NCI-H345 (cell line): ENCODE measurements around the gene MYO7B.

Source experiments
- DNase-seq: peaks from one replicate; lab custom pipeline; 2025; lab: John Stamatoyannopoulos, UW

MYO7B gene

GRCh38 chr2:127626175-127626574 is 90.7 kb downstream of the MYO7B start:
- DNase-seq: no peak

- no peak for DNase-seq
Observed at GRCh38 chr2:127626917-127627739, 91.6 kb downstream of the MYO7B start.

DNA sequence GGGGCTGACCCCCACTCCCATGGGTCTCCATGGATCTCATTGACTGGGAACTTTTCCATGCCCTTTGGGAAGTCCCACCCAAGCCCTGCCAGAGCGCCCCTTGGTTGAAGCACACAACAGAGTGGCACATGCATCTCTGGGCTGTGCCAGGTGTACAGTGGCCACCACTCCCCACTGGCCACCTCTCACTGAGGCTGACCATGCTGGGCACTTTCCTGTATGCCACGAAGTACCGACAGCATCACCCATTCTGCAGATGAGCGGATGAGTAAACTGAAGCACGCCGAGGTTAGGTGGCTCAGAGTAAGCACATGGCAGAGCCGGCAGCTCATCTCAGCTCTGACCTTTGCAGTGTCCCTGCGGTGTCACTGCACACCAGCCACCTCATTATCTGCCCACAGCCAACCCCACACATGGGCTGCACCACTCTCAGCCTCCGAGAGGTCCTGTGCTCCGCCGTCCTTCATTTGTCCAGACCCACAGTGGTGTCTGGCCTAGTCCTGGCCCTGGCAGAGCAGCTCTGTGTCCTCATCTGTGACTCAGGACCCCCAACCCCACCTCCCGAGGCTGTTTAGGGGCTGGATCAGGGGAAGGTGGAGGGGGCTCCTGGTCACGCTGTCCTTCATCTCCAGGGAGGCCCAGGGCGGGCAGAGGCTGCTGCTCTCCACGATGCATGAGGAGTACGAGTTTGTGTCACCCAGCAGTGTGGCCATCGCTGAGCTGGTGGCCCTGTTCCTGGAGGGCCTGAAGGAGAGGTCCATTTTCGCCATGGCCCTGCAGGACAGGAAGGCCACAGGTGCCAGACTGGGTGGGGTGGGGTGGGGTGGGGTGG is 92.5 kb downstream of the MYO7B start:
- no peak for DNase-seq

DNA sequence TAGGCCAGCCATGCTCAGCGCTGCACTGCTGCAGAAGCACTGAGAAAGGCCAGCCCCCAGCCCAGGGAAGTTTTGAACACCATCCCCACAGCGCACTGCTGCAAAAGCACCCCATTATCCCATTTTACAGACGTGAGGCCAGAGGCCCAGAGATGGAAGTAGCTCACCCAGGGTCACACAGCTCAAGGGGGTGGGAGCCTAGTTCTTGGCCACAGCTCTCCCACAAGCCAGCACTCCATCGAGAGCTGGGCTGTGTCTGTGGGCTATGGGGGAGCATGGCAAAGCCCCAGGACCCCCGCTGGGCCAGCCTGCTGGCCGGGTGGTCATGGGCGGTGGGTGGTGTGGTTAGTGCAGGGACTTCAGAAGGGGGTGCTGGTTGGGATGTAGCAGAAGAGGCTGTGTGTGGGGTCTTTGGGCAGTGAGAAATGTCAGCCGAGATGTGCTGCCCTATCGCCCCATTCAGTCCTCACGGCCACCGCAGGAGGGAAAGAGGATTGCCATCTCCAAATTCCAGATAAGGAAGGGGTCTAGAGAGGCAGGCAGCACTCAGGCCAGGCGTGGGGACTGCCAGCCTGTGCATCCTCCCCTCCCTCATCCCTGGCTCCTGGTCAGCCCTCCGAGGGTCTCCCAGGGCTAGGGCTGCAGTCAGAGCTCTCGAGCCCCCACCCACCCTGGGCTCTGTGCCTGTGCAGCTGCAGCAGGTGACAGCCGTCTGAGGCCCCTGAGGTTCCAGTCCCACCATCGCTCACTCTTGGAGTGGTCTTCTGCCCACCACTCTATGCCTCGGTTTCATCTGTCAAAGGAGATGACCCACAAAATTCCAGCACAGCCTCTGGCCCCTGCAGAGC is 93.5 kb downstream of the MYO7B start:
- no peak for DNase-seq

DNA sequence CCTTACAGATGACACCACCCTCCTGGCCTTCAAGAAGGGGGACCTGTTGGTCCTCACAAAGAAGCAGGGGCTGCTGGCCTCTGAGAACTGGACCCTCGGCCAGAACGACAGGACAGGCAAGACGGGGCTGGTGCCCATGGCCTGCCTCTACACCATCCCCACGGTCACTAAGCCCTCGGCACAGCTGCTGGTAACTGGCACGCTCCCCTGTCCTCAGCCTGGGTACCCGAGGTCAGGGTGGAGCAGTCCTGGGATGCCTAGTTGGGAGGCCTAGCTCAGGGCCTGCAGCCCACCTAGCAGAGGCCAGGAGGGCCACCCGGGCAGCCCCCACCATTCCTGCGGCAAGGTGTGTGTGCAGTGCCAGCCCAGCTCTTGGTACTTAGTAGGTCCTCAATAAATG is 94.2 kb downstream of the MYO7B start:
- no peak for DNase-seq

- no peak for DNase-seq
Observed at GRCh38 chr2:127630096-127630863, 94.8 kb downstream of the MYO7B start.

DNA sequence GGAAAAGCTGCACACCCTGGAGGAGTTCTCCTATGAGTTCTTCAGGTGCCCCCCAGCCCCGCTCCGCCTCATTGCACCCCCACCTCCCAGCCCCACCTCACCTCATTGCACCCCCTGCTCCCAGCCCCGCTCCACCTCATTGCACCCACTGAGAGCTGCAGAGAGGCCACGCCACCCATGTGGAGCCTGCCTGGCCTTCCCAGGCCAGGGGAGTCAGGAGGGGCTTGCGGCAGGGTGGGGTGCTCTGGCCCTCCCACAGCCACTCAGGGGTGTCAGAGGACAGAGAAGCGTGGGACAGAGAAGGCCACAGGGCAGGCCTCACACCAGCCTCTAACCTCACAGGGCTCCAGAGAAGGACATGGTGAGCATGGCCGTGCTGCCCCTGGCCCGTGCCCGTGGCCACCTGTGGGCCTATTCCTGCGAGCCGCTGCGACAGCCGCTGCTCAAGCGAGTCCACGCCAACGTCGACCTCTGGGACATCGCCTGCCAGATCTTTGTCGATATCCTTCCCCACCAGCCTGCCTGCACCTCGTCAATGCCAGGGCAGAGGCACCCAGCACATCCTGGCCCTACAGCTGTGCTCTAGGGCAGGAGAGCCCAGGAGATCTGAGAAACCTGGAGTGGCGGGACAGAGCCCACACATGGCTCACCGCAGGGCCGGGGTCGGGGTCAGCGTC is 95.5 kb downstream of the MYO7B start:
- DNase-seq: no peak

DNA sequence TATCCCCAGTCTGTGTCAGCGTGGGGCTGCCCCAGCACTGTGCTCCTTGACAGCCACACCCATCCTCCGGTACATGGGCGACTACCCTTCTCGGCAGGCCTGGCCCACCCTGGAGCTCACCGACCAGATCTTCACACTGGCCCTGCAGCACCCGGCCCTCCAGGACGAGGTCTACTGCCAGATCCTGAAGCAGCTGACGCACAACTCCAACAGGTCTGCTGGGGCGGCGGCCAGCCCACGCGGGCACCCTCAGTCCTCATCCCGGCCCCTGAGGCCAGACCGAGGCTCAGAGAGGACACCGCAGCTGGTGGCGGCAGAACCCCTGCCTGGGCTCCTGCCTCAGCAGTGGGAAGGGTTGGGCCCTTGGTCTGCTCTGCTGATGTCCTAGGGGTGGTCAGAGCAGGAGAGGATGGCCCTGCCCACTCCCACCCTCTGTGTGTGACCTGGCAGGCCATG is 96.1 kb downstream of the MYO7B start:
- no peak for DNase-seq

- DNase-seq: no peak
Observed at GRCh38 chr2:127631997-127632581, 96.6 kb downstream of the MYO7B start.

DNA sequence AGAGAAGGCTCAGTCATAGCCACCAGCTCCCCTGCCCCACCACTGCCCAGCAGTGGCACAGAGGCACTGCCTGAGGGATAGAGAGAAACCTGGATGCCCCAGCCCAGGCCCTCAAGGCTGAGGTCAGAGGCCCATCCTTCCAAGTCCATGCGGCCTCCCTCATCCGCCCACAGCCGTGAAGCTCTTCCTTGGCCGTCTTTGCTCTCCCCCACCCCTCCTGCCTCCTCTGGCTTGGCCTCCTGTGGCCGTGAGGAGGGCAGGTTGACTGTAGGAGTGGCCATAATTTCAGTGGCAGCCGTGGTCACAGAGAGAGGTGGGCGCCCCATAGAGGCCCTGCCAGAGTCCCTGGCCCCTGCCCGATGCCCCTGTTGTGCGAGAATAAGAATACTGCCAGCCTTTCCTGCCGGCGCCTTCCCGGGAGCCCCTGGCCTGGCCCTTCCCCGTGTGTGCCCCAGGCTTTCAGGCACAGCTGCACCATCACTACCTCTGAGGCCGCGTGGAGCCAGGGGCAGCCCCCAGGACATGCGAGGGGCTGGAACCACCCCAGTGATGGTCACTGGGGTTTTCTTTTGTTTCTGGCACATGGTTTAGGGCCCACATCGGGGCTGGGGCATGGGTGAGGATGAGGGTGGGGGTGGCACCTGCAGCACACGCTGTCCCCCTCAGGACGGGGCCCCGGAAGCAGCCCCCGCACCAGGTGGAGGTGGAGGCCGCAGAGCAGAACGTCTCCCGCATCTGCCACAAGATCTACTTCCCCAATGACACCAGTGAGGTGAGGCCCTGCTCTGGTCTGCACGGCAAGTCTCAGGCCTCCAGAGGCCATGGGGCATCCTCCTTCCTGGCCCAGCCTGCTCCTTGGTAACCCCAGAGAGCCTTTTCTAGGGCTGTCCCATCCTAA is 97.4 kb downstream of the MYO7B start:
- DNase-seq: no peak

DNA sequence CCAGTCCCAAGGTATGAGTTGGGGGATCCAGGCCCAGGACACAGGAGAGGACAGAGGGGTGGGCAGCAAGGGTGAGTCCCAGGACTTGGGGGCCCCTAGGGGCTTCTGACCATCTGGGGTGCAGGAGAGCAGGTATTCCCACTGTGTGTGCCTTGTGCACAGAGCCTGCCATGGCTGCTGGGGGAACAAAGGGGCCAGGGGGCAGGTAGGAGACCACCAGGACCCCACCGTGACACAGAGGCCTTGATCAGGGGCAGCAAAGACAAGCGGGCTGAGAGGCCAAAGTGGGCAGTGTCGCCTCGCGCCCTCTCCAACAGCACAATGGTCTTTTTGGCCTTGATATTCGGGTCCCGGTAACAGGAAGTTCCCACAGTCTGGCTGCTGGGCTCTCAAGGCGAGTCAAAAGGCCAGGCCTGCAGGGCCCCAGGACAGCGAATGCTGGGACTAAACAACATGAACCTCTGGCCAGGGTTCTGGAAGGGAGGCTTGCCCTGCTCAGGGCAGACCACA is 98.1 kb downstream of the MYO7B start:
- DNase-seq: no peak

GRCh38 chr2:127634066-127634617 is 98.7 kb downstream of the MYO7B start:
- no peak for DNase-seq

DNA sequence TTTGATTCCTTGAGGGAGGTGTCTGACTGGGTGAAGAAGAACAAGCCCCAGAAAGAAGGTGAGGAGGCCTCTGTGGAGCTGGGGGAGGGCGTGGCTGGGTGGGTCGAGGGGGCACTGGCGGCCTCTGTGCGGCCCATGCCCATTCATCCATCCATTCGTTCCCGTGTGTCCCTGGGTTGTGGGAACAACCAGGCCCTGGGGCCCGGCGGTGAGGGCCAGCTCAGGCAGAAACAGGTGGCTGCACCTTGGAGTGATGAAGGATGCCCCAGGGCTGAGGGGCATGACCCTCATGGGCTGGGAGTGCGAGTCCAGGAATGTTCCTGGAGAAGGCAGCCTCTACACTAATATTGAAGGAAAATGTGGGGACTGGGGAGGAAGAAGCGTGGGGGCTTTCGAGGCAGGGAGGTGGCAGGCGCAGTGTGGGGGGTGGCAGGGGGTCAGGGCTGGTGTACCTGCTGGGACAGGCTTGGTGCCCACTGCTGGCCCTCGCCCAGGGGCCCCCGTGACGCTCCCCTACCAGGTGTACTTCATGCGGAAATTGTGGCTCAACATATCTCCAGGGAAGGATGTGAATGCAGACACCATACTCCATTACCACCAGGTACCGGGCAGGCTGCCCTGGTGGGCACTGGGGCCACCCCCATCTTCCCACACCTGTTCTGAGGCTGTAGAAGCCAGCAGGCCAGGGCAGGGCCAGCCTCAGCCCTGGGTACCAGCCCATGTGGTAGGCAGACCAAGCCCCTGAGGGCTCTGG is 99.3 kb downstream of the MYO7B start:
- no peak for DNase-seq

DNA sequence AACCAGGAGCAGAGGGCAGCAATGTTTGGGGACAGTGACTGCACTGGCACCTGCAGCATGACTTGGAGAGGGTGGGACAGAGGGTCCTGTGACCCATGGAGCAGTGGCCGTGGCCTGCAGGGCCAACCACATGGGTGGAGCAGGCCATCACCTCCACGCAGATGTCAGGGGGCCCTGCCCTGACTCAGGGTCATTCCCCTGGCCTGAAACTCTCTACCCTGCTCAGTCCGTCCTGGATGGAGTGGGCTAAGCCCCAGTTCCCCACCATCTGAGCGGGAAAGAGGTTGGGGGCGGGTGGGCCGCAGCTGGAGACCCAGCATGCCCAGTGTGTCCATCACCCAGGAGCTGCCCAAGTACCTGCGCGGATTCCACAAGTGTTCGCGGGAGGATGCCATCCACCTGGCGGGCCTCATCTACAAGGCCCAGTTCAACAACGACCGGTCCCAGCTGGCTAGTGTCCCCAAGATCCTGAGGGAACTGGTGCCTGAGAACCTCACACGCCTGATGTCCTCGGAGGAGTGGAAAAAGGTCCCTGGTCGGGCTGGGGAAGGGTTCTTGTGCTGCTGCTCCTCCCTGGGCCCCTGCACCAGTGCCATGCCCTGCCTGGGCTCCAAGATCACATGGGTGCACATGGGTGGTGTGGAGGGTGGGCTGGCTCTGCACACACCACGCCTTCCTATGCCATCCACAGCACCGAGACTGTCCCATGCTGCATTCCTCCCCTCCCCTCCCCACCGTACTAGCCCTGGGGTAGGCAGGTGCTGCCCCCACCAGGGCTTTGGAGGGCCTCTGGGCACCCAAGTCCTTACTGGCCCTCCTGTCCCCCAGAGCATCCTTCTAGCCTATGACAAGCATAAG is 100.1 kb downstream of the MYO7B start:
- no peak for DNase-seq

- DNase-seq: no peak
Observed at GRCh38 chr2:127636248-127637235, 101.1 kb downstream of the MYO7B start.

DNA sequence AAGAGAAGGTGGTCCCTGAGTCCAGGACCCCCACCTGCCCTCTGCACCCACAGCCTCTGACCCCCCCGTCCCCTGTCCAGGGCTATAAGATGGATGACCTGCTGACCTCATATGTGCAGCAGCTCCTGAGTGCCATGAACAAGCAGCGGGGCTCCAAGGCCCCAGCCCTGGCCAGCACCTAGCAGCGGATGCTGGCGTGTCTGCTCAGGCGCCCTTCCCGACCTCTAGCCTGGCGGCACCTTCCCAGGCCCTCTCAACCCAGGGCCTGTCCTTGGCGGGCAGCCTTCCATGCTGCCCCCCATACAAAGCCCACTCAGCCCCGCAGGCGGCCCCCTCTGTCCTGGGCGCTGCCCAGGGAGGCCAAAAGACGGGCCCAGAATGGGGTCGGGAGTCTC is 101.8 kb downstream of the MYO7B start:
- DNase-seq: no peak
